PFSK-1 (cell line): ENCODE measurements around the gene DNAH14.

Experiments
- FOXP2 ChIP-seq: optimal IDR thresholded peaks from 2 replicates; pipeline ENCODE3; 2011; ENCODE audit warnings: borderline replicate concordance, control low read depth, inconsistent platforms; ENCODE audit not compliant: insufficient read depth; ENCODE audit errors: extremely low read length, extremely low read depth
- POLR2AphosphoS5 ChIP-seq: IDR thresholded peaks from 2 replicates; pipeline ENCODE4 v1.6.1; 2012; ENCODE audit warnings: low read depth, mild to moderate bottlenecking, control low read depth, low read length, moderate library complexity
- SIN3A ChIP-seq: IDR thresholded peaks from 2 replicates; pipeline ENCODE4 v1.6.1; 2012; ENCODE audit warnings: mild to moderate bottlenecking, low read length, moderate library complexity, borderline replicate concordance; ENCODE audit not compliant: insufficient read depth
- TAF1 ChIP-seq: IDR thresholded peaks from 2 replicates; pipeline ENCODE4 v1.6.1; 2012; ENCODE audit warnings: low read length, control low read depth, borderline replicate concordance; ENCODE audit not compliant: insufficient read depth
- TF ChIP-seq, protein P1 (sequence below), 2 experiments: IDR thresholded peaks; 2 replicates each; pipeline versions ENCODE4 v1.6.1 to v1.8.0; 2011 to 2012; ENCODE audit warnings: low read depth in 2 of 2, low read length in 2 of 2, control low read depth in 1 of 2, inconsistent platforms in 1 of 2, mild to moderate bottlenecking in 1 of 2, moderate library complexity in 1 of 2; ENCODE audit not compliant: insufficient read depth in 1 of 2

The DNAH14 gene

DNA sequence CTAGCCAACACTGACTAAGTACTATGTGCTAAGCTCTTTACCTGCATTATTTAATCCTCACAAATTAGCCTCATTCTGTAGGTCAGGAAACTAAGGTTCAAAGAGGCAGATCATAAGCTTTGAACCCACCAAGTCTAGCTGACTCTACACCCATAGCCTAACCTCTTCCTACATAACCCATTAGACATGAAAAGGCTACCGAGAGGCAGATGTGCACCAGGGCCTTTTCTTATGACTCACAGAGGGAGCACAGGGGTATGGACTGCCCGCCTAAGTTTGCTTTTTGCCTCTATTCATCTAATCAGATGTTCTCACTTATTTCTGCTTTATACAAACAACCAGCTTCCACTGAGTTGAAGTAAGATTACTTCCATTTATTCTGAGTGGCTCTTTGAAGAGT, 466.9 kb downstream of the DNAH14 start:
- TF ChIP-seq SIN3A (no peak), TAF1 (no peak), POLR2AphosphoS5 (no peak), FOXP2 (no peak)
- TF ChIP-seq, protein P1, sequence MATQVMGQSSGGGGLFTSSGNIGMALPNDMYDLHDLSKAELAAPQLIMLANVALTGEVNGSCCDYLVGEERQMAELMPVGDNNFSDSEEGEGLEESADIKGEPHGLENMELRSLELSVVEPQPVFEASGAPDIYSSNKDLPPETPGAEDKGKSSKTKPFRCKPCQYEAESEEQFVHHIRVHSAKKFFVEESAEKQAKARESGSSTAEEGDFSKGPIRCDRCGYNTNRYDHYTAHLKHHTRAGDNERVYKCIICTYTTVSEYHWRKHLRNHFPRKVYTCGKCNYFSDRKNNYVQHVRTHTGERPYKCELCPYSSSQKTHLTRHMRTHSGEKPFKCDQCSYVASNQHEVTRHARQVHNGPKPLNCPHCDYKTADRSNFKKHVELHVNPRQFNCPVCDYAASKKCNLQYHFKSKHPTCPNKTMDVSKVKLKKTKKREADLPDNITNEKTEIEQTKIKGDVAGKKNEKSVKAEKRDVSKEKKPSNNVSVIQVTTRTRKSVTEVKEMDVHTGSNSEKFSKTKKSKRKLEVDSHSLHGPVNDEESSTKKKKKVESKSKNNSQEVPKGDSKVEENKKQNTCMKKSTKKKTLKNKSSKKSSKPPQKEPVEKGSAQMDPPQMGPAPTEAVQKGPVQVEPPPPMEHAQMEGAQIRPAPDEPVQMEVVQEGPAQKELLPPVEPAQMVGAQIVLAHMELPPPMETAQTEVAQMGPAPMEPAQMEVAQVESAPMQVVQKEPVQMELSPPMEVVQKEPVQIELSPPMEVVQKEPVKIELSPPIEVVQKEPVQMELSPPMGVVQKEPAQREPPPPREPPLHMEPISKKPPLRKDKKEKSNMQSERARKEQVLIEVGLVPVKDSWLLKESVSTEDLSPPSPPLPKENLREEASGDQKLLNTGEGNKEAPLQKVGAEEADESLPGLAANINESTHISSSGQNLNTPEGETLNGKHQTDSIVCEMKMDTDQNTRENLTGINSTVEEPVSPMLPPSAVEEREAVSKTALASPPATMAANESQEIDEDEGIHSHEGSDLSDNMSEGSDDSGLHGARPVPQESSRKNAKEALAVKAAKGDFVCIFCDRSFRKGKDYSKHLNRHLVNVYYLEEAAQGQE (IDR thresholded peaks at IDR 0.05; ENCODE audit: insufficient read depth in 1 of 2, low read depth in 2 of 2, low read length in 2 of 2): no peak

DNA sequence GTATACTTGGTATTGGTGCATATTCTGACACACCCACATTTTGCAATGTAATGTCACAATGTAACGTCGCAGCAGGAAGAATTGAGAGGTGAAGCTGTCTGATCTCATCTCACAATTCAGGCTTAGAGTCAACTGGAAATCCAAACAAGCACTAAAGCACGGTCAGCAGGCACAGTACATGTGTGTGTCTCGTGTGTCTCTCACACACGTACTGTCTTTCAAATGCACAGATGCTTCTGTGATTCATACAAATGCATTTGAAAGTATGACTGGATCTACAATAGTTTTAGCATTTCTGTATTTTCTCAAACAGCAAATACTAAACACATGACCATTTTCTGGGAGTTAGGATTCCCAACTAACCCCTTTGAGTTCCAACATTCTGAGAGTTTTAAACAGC, 471.5 kb downstream of the DNAH14 start:
- TF ChIP-seq POLR2AphosphoS5 (no peak), FOXP2 (no peak), TAF1 (no peak), SIN3A (no peak)
- TF ChIP-seq, protein P1 (IDR thresholded peaks at IDR 0.05; ENCODE audit: insufficient read depth in 1 of 2, low read depth in 2 of 2, low read length in 2 of 2): no peak

DNA sequence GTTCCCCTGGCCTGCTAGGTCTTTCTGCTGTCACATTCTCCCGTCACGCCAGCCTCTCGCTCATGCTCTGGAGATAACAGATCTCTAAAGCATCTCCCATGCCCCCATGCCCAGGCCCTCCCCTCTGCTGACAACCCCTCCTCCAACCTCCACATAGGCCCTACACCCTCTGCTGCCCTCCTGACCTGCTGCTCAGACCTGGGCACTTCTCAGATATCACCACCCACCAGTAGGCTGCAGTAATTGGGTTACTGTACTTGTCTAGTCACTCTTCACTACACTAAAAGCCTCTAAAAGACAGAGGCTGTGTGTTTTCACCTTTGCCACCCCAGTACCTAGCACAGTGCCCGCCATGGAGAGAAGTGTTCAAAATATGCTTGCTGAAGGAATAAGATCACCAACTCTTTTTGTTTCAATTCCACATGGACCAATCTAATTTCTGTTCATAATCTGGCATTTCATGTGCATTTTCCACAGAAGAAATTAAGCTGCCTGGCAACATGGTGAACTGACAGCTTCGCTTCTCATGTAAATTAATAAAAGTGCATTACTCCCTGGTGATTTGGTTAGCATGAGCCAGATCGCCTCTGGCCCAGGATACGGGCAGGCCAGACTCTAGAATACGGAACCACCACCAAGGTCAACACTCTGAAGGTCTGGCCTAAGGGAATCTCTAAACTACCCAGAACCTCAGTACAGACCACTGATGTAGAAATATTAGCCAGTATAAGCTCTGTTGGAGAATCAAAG, 477.7 kb downstream of the DNAH14 start:
- TF ChIP-seq, protein P1 (IDR thresholded peaks at IDR 0.05; ENCODE audit: insufficient read depth in 1 of 2, low read depth in 2 of 2, low read length in 2 of 2): no peak
- TF ChIP-seq FOXP2: no peak
- no peak for TF ChIP-seq TAF1
- no peak for TF ChIP-seq POLR2AphosphoS5
- no peak for TF ChIP-seq SIN3A

DNA sequence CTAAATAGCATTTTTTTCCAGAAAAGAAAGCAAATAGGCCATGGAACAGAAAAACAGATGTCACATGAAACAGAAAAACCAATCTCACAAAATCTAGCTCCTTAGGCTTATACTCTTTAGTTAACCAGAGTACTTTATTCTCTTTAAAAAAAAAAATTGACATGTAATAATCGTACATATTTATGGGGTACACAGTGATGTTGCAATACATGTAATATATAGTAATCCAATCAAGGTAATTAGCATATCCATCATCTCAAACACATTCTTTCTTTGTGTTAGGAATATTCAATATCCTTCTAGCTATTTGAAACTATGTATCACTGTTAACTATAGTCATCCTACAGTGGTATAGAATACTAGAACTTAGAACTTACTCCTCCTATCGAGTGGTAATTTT, 478.3 kb downstream of the DNAH14 start:
- TF ChIP-seq, protein P1 (IDR thresholded peaks at IDR 0.05; ENCODE audit: insufficient read depth in 1 of 2, low read depth in 2 of 2, low read length in 2 of 2): no peak

DNA sequence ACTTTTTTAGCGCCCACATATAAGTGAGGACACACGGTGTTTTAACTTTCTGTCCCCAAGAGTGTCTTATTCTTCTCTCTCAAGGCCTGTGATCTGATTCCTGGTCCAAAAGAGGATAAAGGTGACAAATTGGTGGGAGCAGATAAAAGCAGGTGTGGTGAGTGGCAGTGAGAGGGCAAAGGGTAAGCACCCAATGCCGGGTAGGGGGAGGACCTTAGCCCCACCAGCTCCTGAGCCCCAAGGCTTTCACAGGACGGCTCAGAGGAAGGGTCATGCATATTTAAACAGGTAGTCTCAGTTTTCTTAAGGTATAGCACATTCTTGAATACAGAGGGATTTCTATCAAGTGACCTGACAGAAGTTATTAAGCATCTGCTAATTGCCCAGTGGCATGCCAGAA, 478.8 kb downstream of the DNAH14 start:
- TF ChIP-seq, protein P1 (IDR thresholded peaks at IDR 0.05; ENCODE audit: insufficient read depth in 1 of 2, low read depth in 2 of 2, low read length in 2 of 2): no peak
- no peak for TF ChIP-seq TAF1
- TF ChIP-seq POLR2AphosphoS5: no peak
- no peak for TF ChIP-seq SIN3A
- no peak for TF ChIP-seq FOXP2
